SK-N-SH (cell line): Measurements from ENCODE around the gene MCC. TPM values are rescaled to one million over a fixed set of nuclear protein-coding genes. Genes with fewer than 3 reads are reported as not detected.

Source experiments
- CTCF ChIA-PET: fragments of 300-600, 350-600 bp; formaldehyde crosslinking; extraction: SDS; loops from one replicate; lab custom pipeline; 2021; lab: Yijun Ruan, JAX
- POLR2A ChIA-PET: fragments of 350-600 bp; sonication (Branson Sonifier 250); formaldehyde crosslinking; extraction: SDS; loops from one replicate; lab custom pipeline; 2020; ENCODE audit warnings: antibody characterized with exemption, inconsistent platforms; lab: Yijun Ruan, JAX
- DNase-seq: peaks from one replicate; pipeline ENCODE4 v3.0.0; 2012
- H2AFZ ChIP-seq: fragments of 200-600 bp; sonication (generic); 2 replicates; pipeline ENCODE4 v1.8.1; 2016; ENCODE audit warnings: antibody characterized with exemption, mild to moderate bottlenecking, low read depth
- H3F3A ChIP-seq: fragments of 200-600 bp; sonication (generic); replicated peaks from 2 replicates; pipeline ENCODE3; 2016; ENCODE audit warnings: antibody characterized with exemption, mild to moderate bottlenecking; ENCODE audit not compliant: insufficient read depth
- H3K27ac ChIP-seq, 2 experiments: fragments of 200-500 bp in 1 of 2; fragments of 200-600 bp in 1 of 2; sonication (Bioruptor generic) in 1 of 2; sonication (generic), shearing (Covaris generic) in 1 of 2; 2 replicates each; pipeline versions ENCODE4 v1.5.1 to v1.6.1; 2014 to 2016; ENCODE audit warnings: low read depth in 2 of 2, inconsistent platforms in 1 of 2, low read length in 1 of 2, mild to moderate bottlenecking in 1 of 2, mixed read lengths in 1 of 2
- H3K27me3 ChIP-seq: fragments of 200-600 bp; sonication (generic), shearing (Covaris generic); 2 replicates; pipeline ENCODE4 v1.6.1; 2016; ENCODE audit warnings: mixed run types; ENCODE audit not compliant: insufficient read depth
- H3K36me3 ChIP-seq, 2 experiments: fragments of 200-500 bp in 1 of 2; fragments of 200-600 bp in 1 of 2; sonication (Bioruptor generic) in 1 of 2; sonication (generic) in 1 of 2; replicated peaks in 1 of 2; 2 replicates each; pipeline versions ENCODE3 to v1.5.1; 2014 to 2016; ENCODE audit warnings: low read length in 1 of 2, mild to moderate bottlenecking in 1 of 2; ENCODE audit not compliant: insufficient read depth in 2 of 2, control insufficient read depth in 1 of 2
- H3K4me1 ChIP-seq, 2 experiments: fragments of 200-500 bp in 1 of 2; fragments of 200-600 bp in 1 of 2; sonication (Bioruptor generic) in 1 of 2; sonication (generic), shearing (Covaris generic) in 1 of 2; 2 replicates each; pipeline versions ENCODE4 v1.5.1 to v1.6.1; 2014 to 2016; ENCODE audit warnings: low read depth in 1 of 2, low read length in 1 of 2, mixed run types in 1 of 2; ENCODE audit not compliant: insufficient read depth in 2 of 2, control insufficient read depth in 1 of 2
- H3K4me2 ChIP-seq: fragments of 200-600 bp; sonication (generic), shearing (Covaris generic); 2 replicates; pipeline ENCODE4 v1.6.1; 2017; ENCODE audit warnings: mixed run types
- H3K4me3 ChIP-seq, 2 experiments: fragments of 200-500 bp in 1 of 2; fragments of 200-600 bp in 1 of 2; sonication (Bioruptor generic) in 1 of 2; sonication (generic), shearing (Covaris generic) in 1 of 2; 2 replicates each; pipeline versions ENCODE4 v1.5.1 to v1.8.1; 2014 to 2016; ENCODE audit warnings: low read depth in 2 of 2, inconsistent platforms in 1 of 2, low read length in 1 of 2, mild to moderate bottlenecking in 1 of 2, mixed read lengths in 1 of 2, moderate library complexity in 1 of 2
- H3K79me2 ChIP-seq: fragments of 200-600 bp; sonication (generic); 2 replicates; pipeline ENCODE4 v1.8.1; 2017; ENCODE audit warnings: mild to moderate bottlenecking; ENCODE audit not compliant: insufficient read depth
- H3K9ac ChIP-seq: fragments of 200-600 bp; sonication (generic); 2 replicates; pipeline ENCODE4 v1.6.1; 2017; ENCODE audit warnings: mixed run types
- H3K9me2 ChIP-seq: fragments of 200-600 bp; sonication (generic); 2 replicates; pipeline ENCODE4 v1.6.1; 2017; ENCODE audit warnings: mixed run types
- H3K9me3 ChIP-seq: fragments of 200-600 bp; sonication (generic); 2 replicates; pipeline ENCODE4 v1.6.1; 2017; ENCODE audit warnings: mixed run types, mild to moderate bottlenecking, moderate library complexity
- H4K20me1 ChIP-seq: fragments of 200-600 bp; sonication (generic); 2 replicates; pipeline ENCODE4 v1.6.1; 2017; ENCODE audit warnings: mild to moderate bottlenecking, mixed run types; ENCODE audit not compliant: insufficient read depth
- CHD2 ChIP-seq: fragments of 150-350 bp; IDR thresholded peaks from 2 replicates; pipeline ENCODE4 v1.6.1; 2018; ENCODE audit warnings: low read length; ENCODE audit not compliant: partially characterized antibody
- EP300 ChIP-seq, 2 experiments: IDR thresholded peaks; 2 replicates each; pipeline versions ENCODE4 v1.4.0 to v1.6.1; 2012; ENCODE audit warnings: borderline replicate concordance in 1 of 2, low read depth in 1 of 2, low read length in 1 of 2
- FOXM1 ChIP-seq: IDR thresholded peaks from 2 replicates; pipeline ENCODE4 v1.4.0; 2012; ENCODE audit warnings: low read depth, mild to moderate bottlenecking
- MEF2A ChIP-seq: IDR thresholded peaks from 2 replicates; pipeline ENCODE4 v1.4.0; 2012; ENCODE audit warnings: low read depth, borderline replicate concordance
- MXI1 ChIP-seq: IDR thresholded peaks from 2 replicates; pipeline ENCODE4 v1.6.1; 2012; ENCODE audit warnings: mild to moderate bottlenecking, low read depth, low read length, improper control_type of control experiment
- POLR2AphosphoS5 ChIP-seq: IDR thresholded peaks from 2 replicates; pipeline ENCODE4 v1.6.1; 2012; ENCODE audit warnings: low read depth, low read length
- REST ChIP-seq: IDR thresholded peaks from 2 replicates; pipeline ENCODE4 v1.6.1; 2012; ENCODE audit warnings: mild to moderate bottlenecking, low read depth, low read length, moderate library complexity
- RFX5 ChIP-seq: IDR thresholded peaks from 2 replicates; pipeline ENCODE4 v1.6.1; 2012; ENCODE audit warnings: mild to moderate bottlenecking, improper control_type of control experiment, low read length
- RXRA ChIP-seq: IDR thresholded peaks from 2 replicates; pipeline ENCODE4 v1.4.0; 2012; ENCODE audit warnings: low read depth, mild to moderate bottlenecking, borderline replicate concordance
- USF2 ChIP-seq: fragments of 150-350 bp; IDR thresholded peaks from 2 replicates; pipeline ENCODE4 v1.6.1; 2017; ENCODE audit warnings: antibody characterized with exemption, low read length, low read depth, borderline replicate concordance
- ZBTB33 ChIP-seq: IDR thresholded peaks from 2 replicates; pipeline ENCODE4 v1.4.0; 2012; ENCODE audit warnings: low read depth, borderline replicate concordance
- WGBS: methylation state at CpG from one replicate; pipeline ENCODE4 v1.1.6; 2017; ENCODE audit warnings: low lambda C conversion rate; 5-methylcytosine and 5-hydroxymethylcytosine counted together
- polyA plus RNA-seq, 3 experiments: library from polyadenylated mRNA; depleted of rRNA; stranded (reverse); fragments of >200 nt; gene quantifications; 2 replicates each; pipeline ENCODE4 v1.2.3, GENCODE V29; 2012

Gene MCC
- polyA plus RNA-seq, 1 of the 3 experiments (the other 2 are of a cell fraction): 3.6 TPM

- 62% methylated on average over 4 of the region's 4 CpGs for WGBS
- no peak for TF ChIP-seq ZBTB33
- no peak for TF ChIP-seq MEF2A
- no peak for TF ChIP-seq CHD2
- no peak for TF ChIP-seq USF2
- TF ChIP-seq RXRA: no peak
- TF ChIP-seq EP300 (IDR thresholded peaks at IDR 0.05; ENCODE audit: borderline replicate concordance in 1 of 2, low read depth in 1 of 2, low read length in 1 of 2): no peak
- TF ChIP-seq POLR2AphosphoS5: no peak
- TF ChIP-seq RFX5: no peak
- no peak for TF ChIP-seq REST
- no peak for TF ChIP-seq FOXM1
- no peak for TF ChIP-seq MXI1
- no peaks in the 10 kb centered on the region for H3K79me2 ChIP-seq
- ChIA-PET POLR2A (no interaction called here), CTCF (interaction anchor here (1.1 kb wide), 1 partner anchor 213 kb away, joined by 3 read pairs; no protein-coding TSS in a partner anchor)
- no peaks in the 10 kb centered on the region for H3K27me3 ChIP-seq
- H3K36me3 ChIP-seq: no peaks in the 10 kb centered on the region
- H3K9me3 ChIP-seq: no peaks in the 10 kb centered on the region
- DNase-seq: no peak
- peaks cover 0 to 46% of the 10 kb centered on the region in 2 experiments; a peak in 2 of 4 replicates for H3K4me1 ChIP-seq
- no peaks in the 10 kb centered on the region for H4K20me1 ChIP-seq
- H3K9ac ChIP-seq: no peak overlapping the region
- H3K4me2 ChIP-seq: no peak overlapping the region
- H2AFZ ChIP-seq: no peak overlapping the region
- H3K4me3 ChIP-seq: no peak overlapping the region
- no peaks in the 10 kb centered on the region for H3F3A ChIP-seq
- H3K9me2 ChIP-seq: no peaks in the 10 kb centered on the region
- no peak overlapping the region for H3K27ac ChIP-seq
These were observed 278.8 kb downstream of the MCC start for GRCh38 chr5:113209498-113209897.
